ENCODE measurements around the gene HOXA3.

The HOXA3 gene

DNA sequence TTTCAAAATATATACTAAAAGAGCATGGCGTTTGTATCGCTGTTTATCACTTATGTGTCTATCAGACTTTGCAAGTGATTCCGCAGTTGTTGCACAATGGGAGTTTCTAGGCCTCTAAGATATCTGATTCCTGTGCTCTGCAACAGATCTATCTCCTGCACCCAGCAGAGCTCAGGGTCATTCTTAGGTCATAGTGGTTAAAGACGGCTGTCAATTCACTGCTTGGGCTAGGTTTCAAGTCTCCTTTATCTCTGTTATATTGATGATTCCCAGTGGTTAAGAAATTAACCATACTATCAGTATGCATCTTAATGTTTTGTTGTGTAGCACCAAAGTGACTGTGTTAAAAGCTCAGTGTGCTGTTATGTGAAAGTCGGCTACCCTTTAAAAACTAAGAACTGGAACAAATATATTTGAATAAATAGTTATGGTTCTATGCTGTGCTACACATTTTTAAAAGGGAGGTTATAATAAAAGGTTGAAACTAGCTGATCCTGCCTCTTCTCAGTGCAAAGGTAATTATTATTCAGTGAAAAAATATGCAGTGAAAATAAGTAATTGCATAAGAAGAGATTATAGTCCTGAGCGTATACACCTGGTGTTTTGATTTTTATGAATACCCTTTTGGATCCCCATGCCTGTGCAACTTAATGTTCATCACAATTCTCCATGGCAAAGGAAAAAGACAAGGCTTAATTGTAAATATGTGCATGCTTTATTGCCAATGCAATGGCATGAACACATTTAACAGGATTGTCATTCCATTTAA is 80.6 kb downstream of the HOXA3 start:
- TF ChIP-seq, protein P1, sequence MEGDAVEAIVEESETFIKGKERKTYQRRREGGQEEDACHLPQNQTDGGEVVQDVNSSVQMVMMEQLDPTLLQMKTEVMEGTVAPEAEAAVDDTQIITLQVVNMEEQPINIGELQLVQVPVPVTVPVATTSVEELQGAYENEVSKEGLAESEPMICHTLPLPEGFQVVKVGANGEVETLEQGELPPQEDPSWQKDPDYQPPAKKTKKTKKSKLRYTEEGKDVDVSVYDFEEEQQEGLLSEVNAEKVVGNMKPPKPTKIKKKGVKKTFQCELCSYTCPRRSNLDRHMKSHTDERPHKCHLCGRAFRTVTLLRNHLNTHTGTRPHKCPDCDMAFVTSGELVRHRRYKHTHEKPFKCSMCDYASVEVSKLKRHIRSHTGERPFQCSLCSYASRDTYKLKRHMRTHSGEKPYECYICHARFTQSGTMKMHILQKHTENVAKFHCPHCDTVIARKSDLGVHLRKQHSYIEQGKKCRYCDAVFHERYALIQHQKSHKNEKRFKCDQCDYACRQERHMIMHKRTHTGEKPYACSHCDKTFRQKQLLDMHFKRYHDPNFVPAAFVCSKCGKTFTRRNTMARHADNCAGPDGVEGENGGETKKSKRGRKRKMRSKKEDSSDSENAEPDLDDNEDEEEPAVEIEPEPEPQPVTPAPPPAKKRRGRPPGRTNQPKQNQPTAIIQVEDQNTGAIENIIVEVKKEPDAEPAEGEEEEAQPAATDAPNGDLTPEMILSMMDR (IDR thresholded peaks at IDR 0.05; ENCODE audit: insufficient read depth, low read length) = no peak
- TF ChIP-seq, protein P2, sequence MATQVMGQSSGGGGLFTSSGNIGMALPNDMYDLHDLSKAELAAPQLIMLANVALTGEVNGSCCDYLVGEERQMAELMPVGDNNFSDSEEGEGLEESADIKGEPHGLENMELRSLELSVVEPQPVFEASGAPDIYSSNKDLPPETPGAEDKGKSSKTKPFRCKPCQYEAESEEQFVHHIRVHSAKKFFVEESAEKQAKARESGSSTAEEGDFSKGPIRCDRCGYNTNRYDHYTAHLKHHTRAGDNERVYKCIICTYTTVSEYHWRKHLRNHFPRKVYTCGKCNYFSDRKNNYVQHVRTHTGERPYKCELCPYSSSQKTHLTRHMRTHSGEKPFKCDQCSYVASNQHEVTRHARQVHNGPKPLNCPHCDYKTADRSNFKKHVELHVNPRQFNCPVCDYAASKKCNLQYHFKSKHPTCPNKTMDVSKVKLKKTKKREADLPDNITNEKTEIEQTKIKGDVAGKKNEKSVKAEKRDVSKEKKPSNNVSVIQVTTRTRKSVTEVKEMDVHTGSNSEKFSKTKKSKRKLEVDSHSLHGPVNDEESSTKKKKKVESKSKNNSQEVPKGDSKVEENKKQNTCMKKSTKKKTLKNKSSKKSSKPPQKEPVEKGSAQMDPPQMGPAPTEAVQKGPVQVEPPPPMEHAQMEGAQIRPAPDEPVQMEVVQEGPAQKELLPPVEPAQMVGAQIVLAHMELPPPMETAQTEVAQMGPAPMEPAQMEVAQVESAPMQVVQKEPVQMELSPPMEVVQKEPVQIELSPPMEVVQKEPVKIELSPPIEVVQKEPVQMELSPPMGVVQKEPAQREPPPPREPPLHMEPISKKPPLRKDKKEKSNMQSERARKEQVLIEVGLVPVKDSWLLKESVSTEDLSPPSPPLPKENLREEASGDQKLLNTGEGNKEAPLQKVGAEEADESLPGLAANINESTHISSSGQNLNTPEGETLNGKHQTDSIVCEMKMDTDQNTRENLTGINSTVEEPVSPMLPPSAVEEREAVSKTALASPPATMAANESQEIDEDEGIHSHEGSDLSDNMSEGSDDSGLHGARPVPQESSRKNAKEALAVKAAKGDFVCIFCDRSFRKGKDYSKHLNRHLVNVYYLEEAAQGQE (IDR thresholded peaks at IDR 0.05; ENCODE audit: insufficient replicate concordance, low read depth) = no peak
- TF ChIP-seq POLR2AphosphoS5 (IDR thresholded peaks at IDR 0.05; ENCODE audit: low read depth) (0 out of 2 replicates have a peak, but pooled peaks have one; percentile 23), GABPA (IDR thresholded peaks at IDR 0.05; ENCODE audit: low read depth) (no peak), SPI1 (IDR thresholded peaks at IDR 0.05; ENCODE audit: borderline replicate concordance, low read depth) (no peak)
- Histone ChIP-seq H3K4me3 (replicated peaks; ENCODE audit: insufficient read depth, low read length) (no peak overlapping the region), H3K27me3 (ENCODE audit: insufficient read depth, poor library complexity, severe bottlenecking) (no peaks in the 10 kb centered on the region), H3K27ac (replicated peaks) (no peak overlapping the region)
- DNase-seq (ENCODE audit: low read depth in 1 of 2, low spot score in 1 of 2) = peak; percentile 60 to 67

DNA sequence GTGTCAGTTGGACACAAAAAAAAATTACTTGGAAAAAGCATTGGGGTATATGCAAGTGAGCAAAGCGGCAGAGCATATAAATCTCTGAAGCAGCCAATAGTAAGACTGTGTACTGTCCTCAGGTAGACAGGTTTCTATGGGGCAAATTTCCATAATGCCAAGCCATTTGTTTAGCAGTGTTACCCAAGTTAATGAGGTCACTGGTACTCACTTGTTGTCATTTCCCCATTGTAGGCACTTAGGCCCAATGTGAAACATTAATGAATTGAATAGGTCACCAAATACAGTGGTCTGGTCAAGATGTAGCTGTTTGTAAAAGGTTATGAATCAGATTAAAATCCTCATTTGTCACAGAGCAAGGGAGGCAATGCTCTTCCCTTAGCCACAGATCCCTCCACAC is 84.1 kb downstream of the HOXA3 start:
- Histone ChIP-seq H3K4me3 (replicated peaks; ENCODE audit: insufficient read depth, low read length) (no peak overlapping the region), H3K27me3 (ENCODE audit: insufficient read depth, poor library complexity, severe bottlenecking) (no peaks in the 10 kb centered on the region), H3K27ac (replicated peaks) (no peak overlapping the region)
- TF ChIP-seq SPI1 (IDR thresholded peaks at IDR 0.05; ENCODE audit: borderline replicate concordance, low read depth) (no peak), POLR2AphosphoS5 (IDR thresholded peaks at IDR 0.05; ENCODE audit: low read depth) (no peak), GABPA (IDR thresholded peaks at IDR 0.05; ENCODE audit: low read depth) (no peak)
- TF ChIP-seq, protein P2 (IDR thresholded peaks at IDR 0.05; ENCODE audit: insufficient replicate concordance, low read depth) = no peak
- TF ChIP-seq, protein P1 (IDR thresholded peaks at IDR 0.05; ENCODE audit: insufficient read depth, low read length) = no peak
- DNase-seq (ENCODE audit: low read depth in 1 of 2, low spot score in 1 of 2) = no peak

DNA sequence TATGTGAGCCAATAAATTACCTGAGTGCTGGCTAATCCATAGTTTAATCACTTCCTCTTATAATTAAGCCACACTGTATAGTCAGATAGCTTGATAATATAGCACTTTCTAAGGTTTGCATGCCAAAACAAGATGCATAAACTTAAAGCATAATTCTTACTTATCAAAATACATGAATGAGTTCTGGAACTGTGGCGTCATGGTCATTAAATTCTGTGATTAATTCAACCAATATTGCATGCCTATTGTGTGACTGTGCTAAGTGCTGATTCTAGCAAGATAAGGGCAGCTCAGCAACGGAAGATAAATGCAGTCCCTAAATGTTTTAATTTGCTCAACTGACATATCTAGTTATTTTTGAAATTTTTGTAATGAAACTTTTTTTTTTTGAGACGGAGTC is 86.2 kb downstream of the HOXA3 start:
- no peak for DNase-seq (ENCODE audit: low read depth in 1 of 2, low spot score in 1 of 2)
- no peak overlapping the region for H3K27ac ChIP-seq (replicated peaks)
- H3K27me3 ChIP-seq (ENCODE audit: insufficient read depth, poor library complexity, severe bottlenecking) = no peaks in the 10 kb centered on the region
- TF ChIP-seq SPI1 (IDR thresholded peaks at IDR 0.05; ENCODE audit: borderline replicate concordance, low read depth) = 0 out of 2 replicates have a peak, but pooled peaks have one; percentile 7
- TF ChIP-seq, protein P2 (IDR thresholded peaks at IDR 0.05; ENCODE audit: insufficient replicate concordance, low read depth) = no peak
- H3K4me3 ChIP-seq (replicated peaks; ENCODE audit: insufficient read depth, low read length) = no peak overlapping the region

All from HL-60 (cell line).